CD4-positive, alpha-beta T cell (primary cell): Measurements from ENCODE around the gene PLLP. TPM values are rescaled to one million over a fixed set of nuclear protein-coding genes. Genes with fewer than 3 reads are reported as not detected.
"Not testable (repeated sequence)": the region's sequence is repeated elsewhere in the genome, so short reads cannot be mapped to it uniquely, and the experiment has no call there.

Experiments used
- ATAC-seq: fragments of 200-7000 bp; cut with Tn5 transposase; one replicate; pipeline ENCODE4 v1.10.0; 2022; ENCODE audit warnings: mild to moderate bottlenecking; ENCODE audit not compliant: poor library complexity
- CTCF ChIA-PET: fragments of 350-600 bp; sonication (Branson Sonifier 250); formaldehyde crosslinking; loops from one replicate; lab custom pipeline; 2021; ENCODE audit warnings: antibody characterized with exemption, inconsistent platforms; lab: Charles Lee
- POLR2A ChIA-PET: fragments of 350-600 bp; sonication (Branson Sonifier 250); formaldehyde crosslinking; loops from one replicate; lab custom pipeline; 2021; ENCODE audit warnings: antibody characterized with exemption, inconsistent platforms; lab: Charles Lee
- DNase-seq, 14 experiments: peaks; one replicate each; pipeline ENCODE4 v3.0.0-alpha.2; 2013 to 2020; ENCODE audit warnings: mixed read lengths in 2 of 14
- H3K27ac ChIP-seq, 2 donors: one replicate each; pipeline versions ENCODE4 v1.5.1 to v1.7.0; 2013; ENCODE audit warnings: low read length in 2 of 2, low read depth in 1 of 2, mild to moderate bottlenecking in 1 of 2
- H3K27me3 ChIP-seq, 2 experiments: 1 replicate in 1 of 2; 2 replicates in 1 of 2; pipeline versions ENCODE4 v1.6.1 to v1.7.0; 2013; ENCODE audit warnings: low read length in 2 of 2, control low read depth in 1 of 2, mild to moderate bottlenecking in 1 of 2, moderate library complexity in 1 of 2; ENCODE audit not compliant: insufficient read depth in 2 of 2, control insufficient read depth in 1 of 2
- H3K36me3 ChIP-seq: one replicate; pipeline ENCODE4 v1.6.1; 2013; ENCODE audit warnings: low read length, control low read depth; ENCODE audit not compliant: insufficient read depth
- H3K4me1 ChIP-seq: one replicate; pipeline ENCODE4 v1.6.1; 2013; ENCODE audit warnings: low read length, control low read depth; ENCODE audit not compliant: insufficient read depth
- H3K4me3 ChIP-seq: one replicate; pipeline ENCODE4 v1.5.1; 2013; ENCODE audit warnings: mild to moderate bottlenecking, low read length, moderate library complexity
- H3K9me3 ChIP-seq, 2 experiments: 1 replicate in 1 of 2; 2 replicates in 1 of 2; pipeline versions ENCODE4 v1.6.1 to v1.7.0; 2013; ENCODE audit warnings: low read length in 2 of 2, mild to moderate bottlenecking in 2 of 2, control low read depth in 1 of 2, moderate library complexity in 1 of 2; ENCODE audit not compliant: control insufficient read depth in 1 of 2, insufficient read depth in 1 of 2
- H3K27ac Mint-ChIP-seq: one replicate; pipeline ENCODE4 v1.8.0; 2020; ENCODE audit warnings: mixed read lengths
- H3K27me3 Mint-ChIP-seq: one replicate; pipeline ENCODE4 v1.8.0; 2021; ENCODE audit warnings: mixed read lengths
- H3K36me3 Mint-ChIP-seq: one replicate; pipeline ENCODE4 v1.8.0; 2021; ENCODE audit warnings: low read depth, mixed read lengths
- H3K4me1 Mint-ChIP-seq: one replicate; pipeline ENCODE4 v1.8.0; 2021; ENCODE audit warnings: low read depth, mixed read lengths
- H3K4me3 Mint-ChIP-seq: one replicate; pipeline ENCODE4 v1.8.0; 2020; ENCODE audit warnings: mild to moderate bottlenecking, mixed read lengths
- H3K9me3 Mint-ChIP-seq: one replicate; pipeline ENCODE4 v1.8.0; 2020; ENCODE audit warnings: mixed read lengths
- intact Hi-C, 2 experiments: fragments of 100-400 bp; cut with DNase I in 1 of 2; cut with micrococcal nuclease in 1 of 2; formaldehyde crosslinking; loops; one replicate each; pipeline versions ENCODE4 v1.15.1 to v1.9.0; 2023 to 2025; cut with DNase I, micrococcal nuclease
- total RNA-seq, 174 experiments: library from RNA in 2 of 174; stranded (reverse) in 2 of 174; gene quantifications; one replicate each; pipeline ENCODE4 v1.2.3 and lab custom pipeline; 2021 to 2026
- TF ChIP-seq, protein P1 (sequence below): fragments of 200-600 bp; IDR thresholded peaks from one replicate; pipeline ENCODE4 v1.8.0; 2022; ENCODE audit warnings: antibody characterized with exemption, mild to moderate bottlenecking

PLLP gene
- total RNA-seq, 2 experiments from 2014 or later = 1.8 to 2.5 TPM

DNA sequence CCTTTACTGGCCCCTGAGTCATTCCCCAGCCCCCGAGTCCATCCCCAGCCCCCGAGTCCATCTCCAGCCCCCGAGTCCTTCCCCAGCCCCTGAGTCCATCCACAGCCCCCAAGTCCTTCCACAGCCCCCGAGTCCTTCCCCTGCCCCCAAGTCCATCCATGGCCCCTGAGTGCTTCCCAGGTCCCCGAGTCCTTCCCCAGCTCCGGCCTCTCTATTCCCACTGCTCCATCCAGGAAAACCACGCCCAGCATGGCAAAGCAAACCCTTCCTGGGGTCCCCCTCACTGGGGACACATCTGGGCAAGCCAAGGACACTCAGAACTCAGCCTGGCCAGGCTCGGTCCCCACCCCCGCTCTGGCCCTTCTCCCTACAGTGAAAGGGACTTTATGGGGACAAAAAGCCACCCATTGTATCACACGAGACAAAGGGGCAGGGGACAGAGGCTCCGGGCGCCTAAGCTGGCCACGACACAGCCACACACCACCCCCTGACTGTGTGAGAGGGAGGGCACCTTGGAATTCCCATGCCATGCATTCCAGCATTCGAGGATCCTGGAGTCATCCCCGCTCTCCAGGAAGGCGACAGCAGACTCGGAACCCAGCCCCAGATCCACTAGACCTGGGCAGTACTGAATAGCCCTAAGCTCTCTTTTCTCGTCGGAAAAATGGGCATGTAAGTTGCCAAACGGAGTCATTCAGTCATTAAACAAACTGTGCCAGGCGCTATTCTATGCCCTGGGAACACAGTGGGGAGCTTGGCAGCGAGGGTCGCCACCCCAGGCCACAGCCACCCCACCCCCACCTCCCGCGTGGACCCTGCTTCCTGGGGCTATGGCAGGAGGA lies 14.0 kb downstream of the PLLP start:
- POLR2A ChIA-PET = no interaction called here
- H3K4me3 ChIP-seq = no peak overlapping the region
- DNase-seq (no peak), ATAC-seq (no peak)
- H3K36me3 ChIP-seq = no peaks in the 10 kb centered on the region
- CTCF ChIA-PET = no interaction called here
- H3K4me1 Mint-ChIP-seq = peaks cover 44% of the 10 kb centered on the region
- H3K36me3 Mint-ChIP-seq = no peaks in the 10 kb centered on the region
- no peaks in the 10 kb centered on the region for H3K9me3 ChIP-seq
- H3K27me3 ChIP-seq = no peaks in the 10 kb centered on the region
- intact Hi-C loops = no loop called here
- peaks cover 41% of the 10 kb centered on the region for H3K4me1 ChIP-seq
- no peaks in the 10 kb centered on the region for H3K27me3 Mint-ChIP-seq
- H3K9me3 Mint-ChIP-seq = no peaks in the 10 kb centered on the region
- H3K4me3 Mint-ChIP-seq = no peak overlapping the region
- H3K27ac ChIP-seq = no peak overlapping the region
- peak overlapping the region; percentile 97 for H3K27ac Mint-ChIP-seq
- TF ChIP-seq, protein P1, sequence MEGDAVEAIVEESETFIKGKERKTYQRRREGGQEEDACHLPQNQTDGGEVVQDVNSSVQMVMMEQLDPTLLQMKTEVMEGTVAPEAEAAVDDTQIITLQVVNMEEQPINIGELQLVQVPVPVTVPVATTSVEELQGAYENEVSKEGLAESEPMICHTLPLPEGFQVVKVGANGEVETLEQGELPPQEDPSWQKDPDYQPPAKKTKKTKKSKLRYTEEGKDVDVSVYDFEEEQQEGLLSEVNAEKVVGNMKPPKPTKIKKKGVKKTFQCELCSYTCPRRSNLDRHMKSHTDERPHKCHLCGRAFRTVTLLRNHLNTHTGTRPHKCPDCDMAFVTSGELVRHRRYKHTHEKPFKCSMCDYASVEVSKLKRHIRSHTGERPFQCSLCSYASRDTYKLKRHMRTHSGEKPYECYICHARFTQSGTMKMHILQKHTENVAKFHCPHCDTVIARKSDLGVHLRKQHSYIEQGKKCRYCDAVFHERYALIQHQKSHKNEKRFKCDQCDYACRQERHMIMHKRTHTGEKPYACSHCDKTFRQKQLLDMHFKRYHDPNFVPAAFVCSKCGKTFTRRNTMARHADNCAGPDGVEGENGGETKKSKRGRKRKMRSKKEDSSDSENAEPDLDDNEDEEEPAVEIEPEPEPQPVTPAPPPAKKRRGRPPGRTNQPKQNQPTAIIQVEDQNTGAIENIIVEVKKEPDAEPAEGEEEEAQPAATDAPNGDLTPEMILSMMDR = no peak

DNA sequence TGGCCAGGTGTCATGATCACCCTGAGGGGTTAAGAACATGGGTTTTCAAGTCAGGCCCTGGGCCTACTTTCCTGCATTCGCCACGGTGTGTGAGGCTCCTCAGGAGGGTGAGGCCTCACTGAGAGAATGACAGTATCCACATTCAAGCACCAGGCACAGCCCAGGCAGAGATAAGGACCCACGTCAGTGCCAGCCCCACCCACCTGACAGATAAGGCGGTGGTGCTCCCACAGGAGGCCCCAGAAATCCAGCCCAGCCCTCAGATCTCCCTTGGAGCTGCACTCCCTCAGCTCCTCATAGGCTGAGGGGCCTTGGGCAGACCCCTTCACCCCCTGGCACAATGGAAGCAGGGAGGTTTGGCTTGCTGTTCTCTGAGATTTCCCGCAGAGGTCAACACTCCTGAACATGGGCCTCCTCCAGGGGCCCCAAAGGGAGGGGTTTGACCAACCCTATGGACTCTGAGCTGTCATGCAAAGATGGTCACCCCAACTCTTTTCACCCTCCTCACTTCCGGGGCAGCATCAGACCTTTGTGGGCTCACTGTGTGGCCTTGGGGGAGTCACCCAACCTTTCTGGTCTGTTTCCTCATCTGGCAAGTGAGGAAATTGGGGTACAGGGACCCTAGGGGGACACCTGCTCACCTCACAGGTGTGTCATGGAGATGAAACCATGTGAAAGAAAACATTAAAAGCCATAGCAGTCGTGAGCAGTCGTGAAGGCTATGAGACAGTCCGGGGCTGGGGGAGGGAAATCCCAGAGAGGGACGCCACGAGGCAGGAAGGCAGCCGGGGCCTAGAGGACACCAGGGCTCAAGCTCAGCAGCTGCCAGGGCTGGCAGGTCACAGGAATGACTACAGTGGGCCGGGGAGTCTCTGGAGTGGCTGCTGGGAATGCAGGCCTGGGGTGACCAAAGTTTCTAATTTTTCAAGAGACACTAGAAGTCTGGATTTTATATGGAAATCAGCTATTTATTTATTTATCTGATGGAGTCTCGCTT lies 15.4 kb downstream of the PLLP start:
- H3K36me3 ChIP-seq = no peaks in the 10 kb centered on the region
- peak overlapping the region; percentile 97 for H3K27ac Mint-ChIP-seq
- peak in 2 of 14 experiments; percentile 24 to 31 for DNase-seq
- no peaks in the 10 kb centered on the region for H3K27me3 ChIP-seq
- TF ChIP-seq, protein P1 = no peak
- no peaks in the 10 kb centered on the region for H3K9me3 ChIP-seq
- no peaks in the 10 kb centered on the region for H3K9me3 Mint-ChIP-seq
- POLR2A ChIA-PET = interaction anchor here (1.5 to 4.2 kb wide), 2 partner anchors 11 to 338 kb away, joined by 3 to 25 read pairs; no protein-coding TSS in a partner anchor
- no peaks in the 10 kb centered on the region for H3K27me3 Mint-ChIP-seq
- H3K4me3 Mint-ChIP-seq = peak overlapping the region; percentile 2
- ATAC-seq = no peak
- intact Hi-C loops = loop anchor here in 1 of 2 experiments (10.0 kb wide), 1 partner anchor 534 kb away; the partner anchor contains the start of gene NUP93
- H3K27ac ChIP-seq = peak overlapping the region in 1 of 2 donors; percentile 18
- peaks cover 47% of the 10 kb centered on the region for H3K4me1 Mint-ChIP-seq
- CTCF ChIA-PET = no interaction called here
- H3K4me1 ChIP-seq = peaks cover 54% of the 10 kb centered on the region
- H3K36me3 Mint-ChIP-seq = no peaks in the 10 kb centered on the region
- H3K4me3 ChIP-seq = no peak overlapping the region

DNA sequence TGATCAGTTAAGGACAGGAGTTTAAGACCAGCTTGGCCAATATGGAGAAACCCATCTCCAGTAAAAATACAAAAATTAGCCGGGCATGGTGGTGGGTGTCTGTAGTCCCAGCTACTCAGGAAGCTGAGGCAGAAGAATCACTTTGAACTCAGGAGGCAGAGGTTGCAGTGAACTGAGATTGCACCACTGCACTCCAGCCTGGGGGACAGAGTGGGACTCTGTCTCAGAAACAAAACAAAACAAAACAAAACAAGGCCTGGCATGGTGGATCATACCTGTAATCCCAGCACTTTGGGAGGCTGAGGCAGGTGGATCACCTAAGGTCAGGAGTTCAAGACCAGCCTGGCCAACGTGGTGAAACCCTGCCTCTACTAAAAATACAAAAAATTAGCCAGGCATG lies 17.1 kb downstream of the PLLP start:
- POLR2A ChIA-PET = interaction anchor here (0.9 to 4.2 kb wide), 8 partner anchors 10 to 336 kb away, joined by 3 to 25 read pairs (median 4); partner anchors contain the start of genes ARL2BP, PLLP and POLR2C
- intact Hi-C loops = loop anchor here (2.0 to 10.0 kb wide), 4 partner anchors 17 to 533 kb away; partner anchors contain the start of genes ARL2BP (in 1 of the 2), NUP93 (in 1 of the 2), PLLP (in 1 of the 2) and PSME3IP1 (in 1 of the 2)

More for the DNA sequence above, 17.1 kb downstream of the PLLP start:
- peak; percentile 21 for ATAC-seq
- CTCF ChIA-PET = interaction anchor here (0.8 kb wide), 1 partner anchor 12 kb away, joined by 8 read pairs; no protein-coding TSS in a partner anchor
- H3K36me3 Mint-ChIP-seq, H3K9me3 Mint-ChIP-seq, H3K27me3 ChIP-seq, H3K36me3 ChIP-seq, H3K27me3 Mint-ChIP-seq, H3K4me3 ChIP-seq, H3K9me3 ChIP-seq: not testable (repeated sequence)
- peak overlapping the region; percentile 97 for H3K27ac Mint-ChIP-seq
- peak in 1 of 14 experiments; percentile 14 for DNase-seq
- peak overlapping the region in 1 of 2 donors; percentile 55 for H3K27ac ChIP-seq
- peaks cover 53% of the 10 kb centered on the region for H3K4me1 Mint-ChIP-seq
- peaks cover 55% of the 10 kb centered on the region for H3K4me1 ChIP-seq
- peak overlapping the region; percentile 43 for H3K4me3 Mint-ChIP-seq
